Stimulated activated CD4-positive, alpha-beta T cell treated with anti-CD3 and anti-CD28 coated beads, TNF-alpha, amount 100 ng/mL, for 24 hours (primary cell): ENCODE data around the gene LACTBL1.
"Not testable (repeated sequence)": the region's sequence is repeated elsewhere in the genome, so short reads cannot be mapped to it uniquely, and the experiment has no call there.

ENCODE experiments used
- DNase-seq, 3 experiments: peaks; one replicate each; pipeline ENCODE4 v3.0.0-alpha.2; 2020; ENCODE audit warnings: low read depth in 3 of 3

Gene LACTBL1, protein sequence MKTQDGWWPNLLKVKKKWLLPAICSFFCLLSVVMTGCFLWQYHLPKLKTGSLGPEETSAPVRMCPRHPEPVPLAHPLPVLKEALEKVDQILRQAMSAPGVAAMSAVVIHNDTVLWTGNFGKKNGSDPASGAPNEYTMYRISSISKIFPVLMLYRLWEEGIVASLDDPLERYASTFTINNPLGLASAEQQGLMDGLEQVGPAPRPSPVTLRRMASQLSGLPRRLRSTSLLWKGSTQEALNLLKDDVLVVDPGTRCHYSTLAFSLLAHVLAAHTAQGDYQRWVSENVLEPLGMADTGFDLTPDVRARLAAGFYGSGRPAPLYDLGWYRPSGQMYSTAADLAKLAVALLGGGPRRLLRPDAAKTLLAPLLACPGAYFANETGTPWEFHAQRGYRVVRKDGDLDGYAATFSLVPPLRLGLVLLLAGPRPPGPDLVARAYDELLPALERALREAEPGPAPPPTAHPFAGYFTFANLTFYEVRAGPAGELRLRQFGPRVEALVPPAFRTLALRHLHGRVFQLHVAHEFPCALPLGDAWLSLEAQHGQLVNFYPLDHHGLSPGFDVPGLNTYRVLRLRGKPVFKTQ

DNA sequence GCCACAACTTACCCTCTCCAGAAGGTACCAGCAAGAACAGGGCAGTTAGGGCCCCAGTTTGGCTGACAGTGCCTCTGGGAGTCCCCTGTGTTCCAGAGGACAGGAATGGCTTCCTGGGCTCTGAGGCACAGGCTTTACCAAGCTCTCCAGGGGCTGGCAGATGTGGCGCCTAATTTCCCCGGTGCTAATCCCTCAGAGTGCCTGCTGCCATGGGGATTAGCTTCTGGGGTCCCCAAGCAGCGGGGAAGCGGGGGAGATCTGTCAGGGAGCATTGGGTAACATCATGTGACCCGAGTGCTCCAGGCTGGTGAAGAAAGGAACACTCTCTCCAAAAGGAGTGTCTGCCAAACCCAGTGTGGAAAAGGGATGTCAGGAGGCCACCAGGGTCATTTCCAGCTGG, at the start of gene LACTBL1:
LACTBL1 (minus strand) TSS at position 107 of the 400 bp plus-strand sequence. CDS start 550 bp downstream, outside the sequence.
- no peak for DNase-seq

DNA sequence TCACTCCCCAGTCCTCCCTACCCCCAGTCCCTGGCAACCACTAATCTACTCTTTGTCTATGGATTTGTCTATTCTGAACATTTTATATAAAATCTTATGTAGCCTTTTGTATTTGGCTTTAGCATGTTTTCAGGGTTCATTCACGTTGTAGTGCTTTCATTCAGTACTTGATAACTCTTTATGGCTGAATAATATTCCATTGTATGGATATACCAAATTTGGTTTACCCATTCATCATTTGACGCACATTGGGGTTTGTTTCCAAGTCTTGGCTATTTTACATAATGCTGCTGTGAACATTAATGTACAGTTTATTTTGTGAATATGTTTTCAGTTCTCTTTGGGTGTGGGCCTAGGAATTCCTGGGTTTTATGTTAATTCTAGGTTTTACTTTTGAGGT, 49.2 kb upstream of the LACTBL1 start:
- DNase-seq = no peak

DNA sequence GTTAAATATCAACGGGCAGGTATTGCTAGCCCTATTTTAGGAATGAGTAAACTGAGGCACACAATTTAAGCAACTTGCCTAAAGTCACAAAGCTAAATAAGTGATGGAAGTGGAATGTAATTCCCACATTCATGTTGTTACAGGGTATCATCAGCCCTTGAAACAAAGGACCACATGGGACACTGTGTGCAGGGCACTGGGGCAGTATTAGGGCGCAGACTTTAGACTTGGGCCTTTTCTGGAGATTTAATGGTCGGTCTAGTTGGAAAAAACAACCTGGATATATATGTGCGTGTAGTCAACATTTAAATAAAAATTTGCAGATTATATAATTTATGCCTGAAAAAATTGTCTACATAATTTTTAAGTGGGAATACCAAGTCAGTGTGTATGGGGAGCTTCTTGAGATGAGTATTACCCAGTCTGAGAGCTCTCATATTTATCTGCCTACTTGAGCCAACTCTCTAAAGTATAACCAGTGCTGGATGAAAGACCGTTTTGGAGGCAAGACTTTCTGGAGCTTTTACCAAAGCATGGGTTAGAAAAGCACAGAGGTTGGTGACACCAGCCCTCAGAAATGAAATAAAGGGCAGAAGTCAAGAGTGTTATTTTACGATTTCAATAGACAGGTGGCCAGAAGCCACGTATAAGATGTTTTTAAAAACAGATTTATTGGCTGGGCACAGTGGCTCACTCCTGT, 48.2 kb upstream of the LACTBL1 start:
- no peak for DNase-seq

DNA sequence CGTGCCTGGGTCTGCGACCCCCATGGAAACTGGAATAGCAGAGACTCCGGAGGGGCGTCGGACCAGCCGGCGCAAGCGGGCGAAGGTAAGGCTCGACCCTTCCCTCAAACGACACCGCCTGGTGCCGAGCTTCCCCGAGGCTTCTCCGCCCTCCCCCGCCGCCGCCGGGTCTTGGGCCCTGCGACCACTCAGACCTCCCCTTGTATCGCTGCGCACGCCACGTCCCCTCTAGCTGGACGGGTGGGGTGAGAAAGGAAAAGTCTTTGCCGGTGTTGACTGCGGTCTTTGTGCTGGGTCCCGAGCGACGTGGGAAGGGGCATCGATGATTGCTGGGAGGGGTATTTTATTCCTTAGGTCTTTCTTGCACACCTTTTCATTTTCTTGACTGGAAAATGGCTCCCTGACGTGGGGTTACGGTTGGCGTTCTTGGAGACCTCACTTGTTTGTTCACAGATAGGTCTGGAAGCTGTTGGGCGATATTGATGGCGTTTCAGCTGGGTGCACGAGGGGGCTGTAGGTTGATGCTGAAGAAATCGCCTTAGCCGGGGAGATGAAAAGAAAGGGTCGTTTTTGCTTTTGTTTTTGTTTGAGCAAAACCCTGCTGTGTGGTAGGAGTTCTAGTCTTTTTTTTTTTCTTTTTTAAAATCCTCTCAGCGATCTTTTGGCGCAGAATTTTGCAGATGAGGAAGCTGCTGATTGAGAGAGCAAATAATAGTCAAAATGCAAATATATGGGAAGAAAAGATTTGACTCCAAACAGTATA, 47.4 kb upstream of the LACTBL1 start:
- peak in 1 of 3 experiments; percentile 23 for DNase-seq

DNA sequence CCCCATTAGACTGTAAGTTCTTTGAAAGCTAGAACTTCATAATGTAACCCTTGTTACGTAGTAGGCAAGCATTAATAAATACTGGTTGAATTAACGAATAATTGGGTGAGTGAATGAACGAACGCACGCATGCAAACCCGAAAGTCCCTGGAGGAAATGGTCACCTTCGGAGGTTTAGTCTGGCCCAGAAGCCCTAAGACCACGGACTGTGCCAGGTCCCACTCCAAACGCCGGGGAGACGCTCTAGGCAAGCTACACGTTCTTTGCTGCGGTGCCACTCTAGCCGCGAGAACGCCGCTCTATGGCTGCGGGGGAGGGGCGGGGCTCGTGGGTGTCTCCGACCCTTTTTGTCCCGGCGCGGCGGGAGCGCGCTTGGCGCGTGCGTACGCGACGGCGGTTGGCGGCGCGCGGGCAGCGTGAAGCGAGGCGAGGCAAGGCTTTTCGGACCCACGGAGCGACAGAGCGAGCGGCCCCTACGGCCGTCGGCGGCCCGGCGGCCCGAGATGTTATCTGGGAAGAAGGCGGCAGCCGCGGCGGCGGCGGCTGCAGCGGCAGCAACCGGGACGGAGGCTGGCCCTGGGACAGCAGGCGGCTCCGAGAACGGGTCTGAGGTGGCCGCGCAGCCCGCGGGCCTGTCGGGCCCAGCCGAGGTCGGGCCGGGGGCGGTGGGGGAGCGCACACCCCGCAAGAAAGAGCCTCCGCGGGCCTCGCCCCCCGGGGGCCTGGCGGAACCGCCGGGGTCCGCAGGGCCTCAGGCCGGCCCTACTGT, 46.6 kb upstream of the LACTBL1 start, which contains the start of gene KDM1A:
KDM1A (plus strand) TSS at position 375 of the 769 bp plus-strand sequence; CDS start at position 504, 129 bp downstream.
- DNase-seq = peak; percentile 85 to 96 (median 91)

DNA sequence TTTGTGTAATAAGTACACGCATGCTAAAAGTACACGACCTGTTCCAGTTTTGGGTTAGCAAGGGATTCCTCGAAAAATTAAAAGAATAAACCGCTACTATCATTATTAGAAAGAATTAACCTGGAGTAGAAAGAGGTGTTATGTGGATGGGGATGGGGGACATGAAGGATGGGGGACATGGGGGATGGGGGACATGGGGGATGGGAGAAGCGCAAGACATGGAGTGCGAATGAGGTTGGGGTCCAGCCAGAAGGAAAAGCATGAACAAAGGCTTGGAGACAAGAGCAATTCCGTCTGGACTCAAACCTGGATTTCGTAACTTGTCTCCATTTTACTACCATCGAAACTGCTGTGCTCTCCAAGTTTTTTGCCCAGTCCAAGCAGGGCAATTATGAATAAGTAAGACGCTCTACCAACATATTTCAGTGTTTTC, 46.0 kb upstream of the LACTBL1 start:
- DNase-seq = no peak

DNA sequence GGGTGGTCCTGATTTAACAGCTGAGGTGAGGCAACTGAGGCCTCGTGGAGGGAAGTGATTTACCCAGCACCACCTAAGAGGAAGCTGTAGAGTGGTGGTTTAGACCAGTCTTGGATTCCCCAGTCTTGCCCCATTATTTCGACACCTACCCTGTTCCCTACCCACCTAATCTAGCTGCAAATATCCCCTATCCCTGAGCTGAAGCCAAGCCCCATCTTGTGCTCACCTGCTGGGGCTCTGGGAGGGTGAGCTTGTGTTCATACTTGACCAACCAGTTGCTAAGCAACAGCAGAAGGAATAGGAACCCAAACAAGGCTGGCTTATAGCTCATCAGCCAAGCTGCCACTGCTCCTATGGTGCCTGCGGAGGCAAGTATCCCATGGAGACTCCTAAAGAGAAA, 41.0 kb upstream of the LACTBL1 start:
- no peak for DNase-seq

DNA sequence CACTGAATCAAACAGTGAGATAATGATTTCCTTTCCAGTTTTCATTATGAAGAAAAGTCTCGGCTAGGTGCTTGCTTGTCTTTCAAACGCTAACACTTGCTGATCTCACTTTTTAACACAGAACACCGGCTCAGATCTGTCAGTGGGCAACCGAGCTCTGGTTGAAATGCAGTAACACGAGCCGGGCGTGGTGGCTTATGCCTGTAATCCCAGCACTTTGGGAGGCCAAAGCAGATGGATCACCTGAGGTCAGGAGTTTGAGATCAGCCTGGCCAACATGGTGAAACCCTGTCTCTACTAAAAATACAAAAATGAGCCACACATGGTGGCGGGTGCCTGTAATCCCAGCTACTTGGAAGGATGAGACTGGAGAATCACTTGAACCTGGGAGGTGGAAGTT, 37.4 kb upstream of the LACTBL1 start:
- DNase-seq = not testable (repeated sequence)

DNA sequence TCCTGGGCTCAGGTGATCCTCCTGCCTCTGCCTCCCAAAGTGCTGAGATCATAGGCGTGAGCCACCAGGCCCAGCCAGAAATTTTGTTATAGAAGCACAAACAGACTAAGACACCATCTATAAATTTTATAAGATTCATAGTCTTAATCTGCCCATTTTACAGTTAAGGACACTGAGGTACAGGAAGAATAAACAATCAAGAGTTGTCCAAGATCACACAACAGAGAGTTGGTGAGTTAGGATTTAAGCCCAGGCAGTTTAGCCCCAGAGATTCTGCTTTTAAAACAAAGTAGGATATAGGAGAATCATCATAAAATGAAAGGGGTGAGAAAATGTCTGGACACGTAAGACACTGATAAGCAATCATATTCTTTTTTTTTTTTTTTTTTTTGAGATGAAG, 36.2 kb upstream of the LACTBL1 start:
- DNase-seq = no peak

DNA sequence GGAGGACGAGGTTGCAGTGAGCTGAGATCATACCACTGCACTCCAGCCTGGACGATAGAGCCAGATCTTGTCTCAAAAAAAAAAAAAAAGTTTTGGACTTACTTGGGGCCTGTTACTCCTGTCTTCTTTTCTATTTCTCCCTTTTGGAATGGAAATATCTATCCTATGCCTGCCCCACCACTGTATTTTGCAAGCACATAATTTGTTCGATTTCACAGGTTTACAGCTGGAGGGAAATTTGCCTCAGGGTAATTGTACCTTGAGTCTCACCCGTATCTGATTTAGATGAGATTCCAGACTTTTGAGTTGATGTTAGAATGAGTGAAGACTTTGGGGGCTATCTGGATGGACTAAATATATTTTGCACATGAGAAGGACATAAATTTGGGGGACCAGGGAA, 34.4 kb upstream of the LACTBL1 start:
- no peak for DNase-seq

DNA sequence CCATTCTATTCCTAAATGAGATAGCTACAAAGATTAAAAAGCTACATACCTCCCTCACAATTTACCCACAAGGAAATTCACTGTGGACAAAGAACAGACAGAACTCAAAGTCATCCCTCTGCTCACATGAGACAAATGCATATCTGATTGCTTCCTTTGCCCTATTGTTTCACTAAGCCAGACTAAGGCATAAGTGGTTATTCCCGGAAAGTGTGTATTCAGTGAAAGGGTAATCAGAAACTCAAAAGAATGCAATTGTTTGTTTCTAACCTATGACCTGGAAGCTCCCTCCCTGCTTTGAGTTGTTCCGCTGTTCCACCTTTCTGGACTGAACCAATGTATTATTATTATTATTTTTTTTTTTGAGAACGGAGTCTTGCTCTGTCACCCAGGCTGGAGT, 32.1 kb upstream of the LACTBL1 start:
- DNase-seq = not testable (repeated sequence)

DNA sequence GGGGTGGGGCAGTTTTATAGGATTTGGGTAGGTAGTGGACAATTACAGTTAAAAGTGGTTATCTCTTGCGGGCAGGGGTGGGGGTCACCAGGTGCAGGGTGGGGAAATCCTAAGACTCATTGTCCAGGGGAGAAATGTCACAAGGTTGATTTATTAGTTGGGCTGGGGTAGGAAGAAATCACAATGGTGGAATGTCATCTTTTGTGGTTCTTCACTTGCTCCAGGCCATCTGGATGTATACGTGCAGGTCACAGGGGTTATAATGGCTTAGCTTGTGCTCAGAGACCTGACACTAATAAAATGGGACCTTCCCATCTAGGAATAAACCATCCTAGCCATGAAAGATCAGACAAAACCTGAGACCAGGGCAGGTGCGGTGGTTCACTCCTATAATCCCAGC, 31.4 kb upstream of the LACTBL1 start:
- no peak for DNase-seq

DNA sequence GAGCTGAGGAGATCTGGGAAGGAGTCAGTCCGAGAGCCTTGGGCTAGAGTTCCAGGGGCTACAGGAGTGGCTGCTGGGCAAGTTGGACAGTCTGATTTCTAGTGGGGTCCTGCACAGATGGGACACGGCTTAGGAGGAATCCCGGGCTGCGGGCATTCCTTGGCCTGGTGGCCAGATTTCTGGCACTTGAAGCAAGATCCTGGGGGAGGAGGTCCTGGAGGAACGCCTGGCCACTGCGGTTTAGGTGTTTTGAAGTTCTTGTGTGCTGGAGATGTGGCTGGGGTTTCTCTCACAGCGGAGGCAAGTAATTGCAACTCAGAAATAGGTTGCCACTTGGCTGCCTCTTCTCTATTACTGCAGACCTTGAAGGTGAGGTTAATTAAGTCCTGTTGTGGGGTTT, 29.6 kb upstream of the LACTBL1 start:
- not testable (repeated sequence) for DNase-seq

DNA sequence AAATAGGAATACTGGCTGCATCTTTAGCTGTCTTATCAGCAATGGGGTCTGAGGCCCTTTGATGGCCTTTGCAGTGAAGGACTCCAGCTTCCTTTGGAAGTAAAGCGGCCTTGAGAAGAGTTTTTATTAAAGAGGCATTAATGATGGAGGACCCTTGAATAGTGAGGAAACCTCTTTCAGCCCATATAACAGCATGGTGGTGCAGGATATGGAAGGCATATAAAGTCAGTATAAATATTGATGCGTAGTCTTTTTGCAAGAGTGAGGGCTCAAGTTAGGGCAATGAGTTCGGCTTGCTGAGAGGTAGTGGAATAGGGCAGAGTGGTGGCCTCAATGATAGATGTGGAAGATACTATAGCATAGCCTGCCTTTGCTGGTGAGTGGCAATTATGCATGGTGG, 27.5 kb upstream of the LACTBL1 start:
- not testable (repeated sequence) for DNase-seq

DNA sequence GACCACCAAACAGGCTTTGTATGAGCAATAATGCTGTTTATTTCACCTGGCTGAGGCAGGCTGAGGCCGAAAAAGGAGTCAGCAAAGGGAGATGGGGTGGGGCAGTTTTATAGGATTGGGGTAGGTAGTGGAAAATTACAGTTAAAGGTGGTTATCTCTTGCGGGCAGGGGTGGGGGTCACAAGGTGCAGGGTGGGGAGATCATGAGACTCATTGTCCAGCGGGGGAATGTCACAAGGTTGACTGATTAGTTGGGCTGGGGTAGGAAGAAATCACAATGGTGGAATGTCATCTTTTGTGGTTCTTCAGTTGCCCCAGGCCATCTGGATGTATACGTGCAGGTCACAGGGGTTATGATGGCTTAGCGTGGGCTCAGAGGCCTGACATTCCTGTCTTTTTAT, 24.9 kb upstream of the LACTBL1 start:
- not testable (repeated sequence) for DNase-seq

DNA sequence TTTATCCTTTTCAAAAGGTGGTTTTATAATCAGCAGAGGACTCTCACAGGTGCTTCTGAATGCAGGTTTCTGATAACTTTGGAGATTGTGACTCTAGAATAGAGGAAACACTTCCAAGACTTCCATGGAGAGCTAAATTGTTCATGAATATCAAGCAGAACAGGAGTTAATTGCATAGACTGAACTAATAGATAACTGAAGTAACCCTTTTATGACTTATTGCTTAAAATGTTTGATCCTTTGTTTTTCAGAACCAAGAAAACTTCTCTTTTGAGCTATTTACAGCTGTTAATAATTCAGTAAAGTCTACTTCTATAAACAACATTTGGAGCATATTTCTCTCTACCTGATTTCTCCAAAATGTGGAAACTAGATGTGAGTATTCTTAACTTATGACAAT, 23.1 kb upstream of the LACTBL1 start:
- no peak for DNase-seq

DNA sequence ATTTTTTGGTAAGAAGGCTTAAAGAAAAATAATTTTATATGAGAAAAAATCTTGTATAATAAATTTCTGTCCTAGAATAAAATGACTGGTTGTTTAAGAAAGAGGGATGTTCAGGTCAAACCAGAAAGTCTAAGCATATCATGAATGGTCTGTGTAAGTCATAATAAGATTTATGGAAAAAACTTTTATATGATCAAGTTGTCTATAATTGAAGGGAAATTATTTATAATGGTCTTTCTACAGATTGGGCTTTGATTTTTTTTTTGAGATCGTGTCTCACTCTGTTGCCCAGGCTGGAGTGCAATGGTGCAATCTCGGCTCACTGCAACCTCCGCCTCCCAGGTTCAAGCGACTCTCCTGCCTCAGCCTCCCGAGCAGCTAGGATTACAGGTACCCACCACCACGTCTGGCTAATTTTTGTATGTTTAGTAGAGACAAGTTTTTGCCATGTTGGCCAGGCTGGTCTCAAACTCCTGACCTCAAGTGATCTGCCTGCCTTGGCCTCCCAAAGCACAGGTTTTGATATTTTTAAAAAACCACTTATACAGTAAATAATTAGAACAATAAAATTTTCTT, 20.6 kb upstream of the LACTBL1 start:
- DNase-seq = not testable (repeated sequence)

DNA sequence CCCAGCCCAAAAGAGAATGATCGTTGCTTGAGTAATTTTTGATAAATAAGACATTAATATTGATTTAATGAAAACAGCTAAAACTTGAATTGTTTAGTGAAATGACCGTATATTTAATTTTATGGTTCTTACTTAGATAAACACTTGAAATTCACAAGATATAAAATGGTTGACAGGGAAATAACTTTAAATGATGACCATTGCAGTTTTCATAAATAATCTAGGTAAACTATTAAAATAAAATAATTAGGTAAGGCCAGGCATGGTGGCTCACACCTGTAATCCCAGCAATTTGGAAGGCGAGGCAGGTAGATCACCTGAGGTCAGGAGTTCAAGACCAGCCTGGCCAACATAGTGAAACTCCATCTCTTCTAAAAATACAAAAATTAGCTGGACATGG, 19.7 kb upstream of the LACTBL1 start:
- DNase-seq = not testable (repeated sequence)

DNA sequence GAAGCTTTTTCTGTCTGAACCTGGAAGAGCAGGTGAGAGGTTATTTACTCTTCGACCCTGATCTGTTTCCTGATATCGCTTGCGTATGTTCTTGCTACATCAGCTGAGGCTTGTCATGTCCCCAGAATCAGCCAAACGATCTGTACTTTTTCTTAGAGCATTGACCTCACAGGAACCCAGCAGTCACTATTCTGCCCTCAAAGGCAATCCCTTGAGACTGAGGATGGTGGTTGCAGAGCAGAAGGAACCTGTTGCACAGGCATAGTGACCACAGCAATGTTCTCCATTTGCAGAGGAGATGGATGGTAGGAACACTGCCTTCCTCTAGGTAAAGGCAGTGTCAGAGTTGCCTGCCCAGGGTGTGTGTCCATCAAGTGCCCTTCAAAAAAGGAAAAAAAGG, 11.3 kb upstream of the LACTBL1 start:
- DNase-seq = no peak

DNA sequence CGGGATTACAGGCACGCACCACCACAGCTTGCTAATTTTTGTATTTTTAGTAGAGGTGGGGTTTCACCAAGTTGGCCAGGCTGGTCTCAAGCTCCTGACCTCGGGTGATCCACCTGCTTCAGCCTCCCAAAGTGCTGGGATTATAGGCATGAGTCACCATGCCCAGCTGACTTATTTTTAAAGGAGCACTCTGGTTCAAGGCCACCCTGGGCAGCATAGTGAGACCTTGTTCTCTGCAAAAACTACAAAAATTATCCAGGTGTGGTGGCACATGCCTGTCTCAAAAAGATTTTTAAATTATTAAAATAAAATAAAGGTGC, 7.8 kb upstream of the LACTBL1 start:
- not testable (repeated sequence) for DNase-seq

DNA sequence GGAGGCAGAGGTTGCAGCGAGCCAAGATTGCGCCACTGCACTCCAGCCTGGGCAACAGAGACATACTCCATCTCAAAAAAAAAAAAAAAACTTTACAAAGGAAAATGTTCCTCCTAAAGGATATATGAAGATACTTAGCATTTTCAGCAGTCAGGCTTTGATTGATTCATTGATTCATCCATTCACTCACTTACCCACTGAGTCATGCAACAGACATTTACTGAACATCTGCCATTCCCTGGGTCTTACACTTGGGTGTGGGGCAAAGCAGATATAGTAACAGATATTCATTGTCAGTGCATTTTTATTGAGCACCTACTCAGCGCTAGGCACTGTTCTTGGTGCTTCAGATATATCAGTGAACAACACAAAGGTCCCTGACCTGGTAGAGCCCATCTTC, 5.6 kb upstream of the LACTBL1 start:
- DNase-seq = no peak
